ENCODE results near the gene IFNLR1.

IFNLR1 gene

GRCh38 chr1:24231701-24232100 lies 44.6 kb upstream of the IFNLR1 start:
- Histone ChIP-seq H3K4me2 (ENCODE audit: low read depth, low read length) (no peak overlapping the region), H3K79me2 (ENCODE audit: low read length) (no peaks in the 10 kb centered on the region), H3K9me3 (replicated peaks; ENCODE audit: insufficient read depth, low read length) (no peaks in the 10 kb centered on the region), H3K9ac (ENCODE audit: low read length) (no peak overlapping the region), H3K4me1 (ENCODE audit: low read length) (peaks cover 6% of the 10 kb centered on the region), H4K20me1 (ENCODE audit: insufficient read depth, low read length) (no peaks in the 10 kb centered on the region), H3K9me2 (replicated peaks; ENCODE audit: insufficient read depth, low read length) (no peaks in the 10 kb centered on the region), H3F3A (ENCODE audit: insufficient read depth, low read length) (no peaks in the 10 kb centered on the region), H3K36me3 (replicated peaks; ENCODE audit: insufficient read depth, low read length) (no peaks in the 10 kb centered on the region), H3K27ac (ENCODE audit: low read length) (no peak overlapping the region), H2AFZ (ENCODE audit: low read length) (no peak overlapping the region), H3K27me3 (replicated peaks; ENCODE audit: insufficient read depth, low read length) (no peaks in the 10 kb centered on the region), H3K4me3 (ENCODE audit: low read length) (no peak overlapping the region)
- TF ChIP-seq CTCF (IDR thresholded peaks at IDR 0.05; ENCODE audit: low read length) (no peak), EZH2 (optimal IDR thresholded peaks at IDR 0.05; ENCODE audit: low read depth, low read length) (no peak), EZH2phosphoT487 (IDR thresholded peaks at IDR 0.05; ENCODE audit: low read length) (no peak)
- no peak for DNase-seq

GRCh38 chr1:24228311-24228710 lies 41.2 kb upstream of the IFNLR1 start:
- Histone ChIP-seq H3K4me2 (ENCODE audit: low read depth, low read length) (no peak overlapping the region), H4K20me1 (ENCODE audit: insufficient read depth, low read length) (no peaks in the 10 kb centered on the region), H3F3A (ENCODE audit: insufficient read depth, low read length) (no peaks in the 10 kb centered on the region), H3K9ac (ENCODE audit: low read length) (no peak overlapping the region), H3K4me3 (ENCODE audit: low read length) (no peak overlapping the region), H3K9me2 (replicated peaks; ENCODE audit: insufficient read depth, low read length) (no peaks in the 10 kb centered on the region), H3K36me3 (replicated peaks; ENCODE audit: insufficient read depth, low read length) (no peaks in the 10 kb centered on the region), H3K27me3 (replicated peaks; ENCODE audit: insufficient read depth, low read length) (no peaks in the 10 kb centered on the region), H2AFZ (ENCODE audit: low read length) (no peak overlapping the region), H3K27ac (ENCODE audit: low read length) (no peak overlapping the region), H3K79me2 (ENCODE audit: low read length) (no peaks in the 10 kb centered on the region), H3K4me1 (ENCODE audit: low read length) (no peaks in the 10 kb centered on the region; the same call in 1 of the 2 replicates), H3K9me3 (replicated peaks; ENCODE audit: insufficient read depth, low read length) (no peaks in the 10 kb centered on the region)
- peak; percentile 12 for DNase-seq
- TF ChIP-seq EZH2 (optimal IDR thresholded peaks at IDR 0.05; ENCODE audit: low read depth, low read length), result no peak
- no peak for TF ChIP-seq EZH2phosphoT487 (IDR thresholded peaks at IDR 0.05; ENCODE audit: low read length)
- TF ChIP-seq CTCF (IDR thresholded peaks at IDR 0.05; ENCODE audit: low read length), result no peak

- no peak overlapping the region for H3K9ac ChIP-seq (ENCODE audit: low read length)
- H3F3A ChIP-seq (ENCODE audit: insufficient read depth, low read length), result no peaks in the 10 kb centered on the region
- H4K20me1 ChIP-seq (ENCODE audit: insufficient read depth, low read length), result no peaks in the 10 kb centered on the region
- no peak overlapping the region for H3K4me2 ChIP-seq (ENCODE audit: low read depth, low read length)
- H3K9me2 ChIP-seq (replicated peaks; ENCODE audit: insufficient read depth, low read length), result no peaks in the 10 kb centered on the region
- H3K27me3 ChIP-seq (replicated peaks; ENCODE audit: insufficient read depth, low read length), result no peaks in the 10 kb centered on the region
- H3K79me2 ChIP-seq (ENCODE audit: low read length), result no peaks in the 10 kb centered on the region
- H3K36me3 ChIP-seq (replicated peaks; ENCODE audit: insufficient read depth, low read length), result no peaks in the 10 kb centered on the region
- H3K9me3 ChIP-seq (replicated peaks; ENCODE audit: insufficient read depth, low read length), result no peaks in the 10 kb centered on the region
- TF ChIP-seq EZH2 (optimal IDR thresholded peaks at IDR 0.05; ENCODE audit: low read depth, low read length), result no peak
- no peak for TF ChIP-seq EZH2phosphoT487 (IDR thresholded peaks at IDR 0.05; ENCODE audit: low read length)
- TF ChIP-seq CTCF (IDR thresholded peaks at IDR 0.05; ENCODE audit: low read length), result no peak
- H3K4me3 ChIP-seq (ENCODE audit: low read length), result no peak overlapping the region
- no peak overlapping the region for H3K27ac ChIP-seq (ENCODE audit: low read length)
- DNase-seq, result no peak
- no peak overlapping the region for H2AFZ ChIP-seq (ENCODE audit: low read length)
- no peaks in the 10 kb centered on the region; the same call in 1 of the 2 replicates for H3K4me1 ChIP-seq (ENCODE audit: low read length)
These were observed 39.7 kb upstream of the IFNLR1 start for GRCh38 chr1:24226749-24227148.

Data from MM.1S (cell line).